Endothelial cell of umbilical vein (primary cell): ENCODE results near the gene SLC37A1. TPM values are rescaled to one million over a fixed set of nuclear protein-coding genes. Genes with fewer than 3 reads are reported as not detected.

Experiments
- BruUV-seq: library from RNA; stranded (reverse); fragments of 400-500 nt; replicated peaks from 2 replicates; lab custom pipeline; 2021; lab: Mats Ljungman, UMichigan
- CTCF ChIA-PET: fragments of 300-600, 350-600 bp; sonication (Branson Sonifier 250); formaldehyde crosslinking; loops from one replicate; lab custom pipeline; 2021; ENCODE audit warnings: antibody characterized with exemption, inconsistent platforms; lab: Charles Lee
- POLR2A ChIA-PET: fragments of 300-600, 350-600 bp; sonication (Branson Sonifier 250); formaldehyde crosslinking; loops from one replicate; lab custom pipeline; 2021; ENCODE audit warnings: antibody characterized with exemption, inconsistent platforms; lab: Charles Lee
- DNase-seq: peaks from one replicate; pipeline ENCODE4 v3.0.0-alpha.2; 2011; ENCODE audit warnings: low read depth, low spot score
- FAIRE-seq: peaks from 2 replicates; lab custom pipeline; 2011; peaks lifted over from hg19 to GRCh38; lab: Jason Lieb, UNC
- H2AFZ ChIP-seq: 2 replicates; pipeline ENCODE4 v1.6.0; 2012; ENCODE audit warnings: low read depth, low read length, control low read depth, inconsistent platforms
- H3K27ac ChIP-seq: 2 replicates; pipeline ENCODE4 v1.5.1; 2011; ENCODE audit warnings: low read depth, mild to moderate bottlenecking, control low read depth, low read length, moderate library complexity; ENCODE audit not compliant: insufficient read depth
- H3K27me3 ChIP-seq, 2 experiments: 2 replicates each; pipeline versions ENCODE4 v1.6.0 to v1.6.1; 2011; ENCODE audit warnings: low read length in 2 of 2, mixed read lengths in 1 of 2; ENCODE audit not compliant: control insufficient read depth in 2 of 2, insufficient read depth in 2 of 2
- H3K36me3 ChIP-seq, 2 experiments: 2 replicates in 1 of 2; 3 replicates in 1 of 2; pipeline ENCODE4 v1.5.1; 2011; ENCODE audit warnings: low read length in 2 of 2, mild to moderate bottlenecking in 1 of 2, moderate library complexity in 1 of 2; ENCODE audit not compliant: control insufficient read depth in 2 of 2, insufficient read depth in 2 of 2; ENCODE audit errors: extremely low read depth in 1 of 2
- H3K4me1 ChIP-seq: 3 replicates; pipeline ENCODE4 v1.5.1; 2011; ENCODE audit warnings: mild to moderate bottlenecking, low read length; ENCODE audit not compliant: control insufficient read depth, insufficient read depth; ENCODE audit errors: extremely low read depth
- H3K4me2 ChIP-seq: 2 replicates; pipeline ENCODE4 v1.6.1; 2011; ENCODE audit warnings: low read length, control low read depth, mixed read lengths; ENCODE audit not compliant: insufficient read depth
- H3K4me3 ChIP-seq, 3 experiments: fragments of 200-600 bp in 1 of 3; sonication (generic), shearing (Covaris generic) in 1 of 3; replicated peaks in 1 of 3; 2 replicates each; pipeline ENCODE4 v1.5.1; 2011 to 2016; ENCODE audit warnings: control low read depth in 3 of 3, low read length in 3 of 3, mild to moderate bottlenecking in 2 of 3, inconsistent platforms in 1 of 3, low read depth in 1 of 3, moderate library complexity in 1 of 3; ENCODE audit not compliant: insufficient read depth in 1 of 3
- H3K79me2 ChIP-seq: 2 replicates; pipeline ENCODE4 v1.6.0; 2012; ENCODE audit warnings: low read length, inconsistent platforms; ENCODE audit not compliant: control insufficient read depth, insufficient read depth
- H3K9ac ChIP-seq: replicated peaks from 2 replicates; pipeline ENCODE3; 2011; ENCODE audit warnings: low read length, control low read depth; ENCODE audit not compliant: insufficient read depth; ENCODE audit errors: extremely low read depth
- H3K9me1 ChIP-seq: replicated peaks from 3 replicates; pipeline ENCODE4 v1.6.0; 2011; ENCODE audit warnings: mild to moderate bottlenecking, low read length; ENCODE audit not compliant: control insufficient read depth, insufficient read depth; ENCODE audit errors: extremely low read depth
- H3K9me3 ChIP-seq: replicated peaks from 2 replicates; pipeline ENCODE4 v1.5.1; 2012; ENCODE audit warnings: low read length, inconsistent platforms; ENCODE audit not compliant: control insufficient read depth, insufficient read depth
- H4K20me1 ChIP-seq: replicated peaks from 2 replicates; pipeline ENCODE3; 2011; ENCODE audit warnings: mild to moderate bottlenecking, low read length; ENCODE audit not compliant: control insufficient read depth, insufficient read depth; ENCODE audit errors: extremely low read depth
- EZH2 ChIP-seq: IDR thresholded peaks from 2 replicates; pipeline ENCODE4 v1.6.1; 2012; ENCODE audit warnings: borderline replicate concordance, low read depth, mild to moderate bottlenecking, moderate library complexity, low read length, inconsistent platforms; ENCODE audit not compliant: severe bottlenecking
- FOS ChIP-seq: IDR thresholded peaks from 2 replicates; pipeline ENCODE4 v1.6.1; 2011; ENCODE audit warnings: mild to moderate bottlenecking, low read length, moderate library complexity, borderline replicate concordance; ENCODE audit not compliant: insufficient read depth
- GATA2 ChIP-seq: IDR thresholded peaks from 2 replicates; pipeline ENCODE4 v1.7.0; 2011; ENCODE audit warnings: low read depth, mild to moderate bottlenecking, moderate library complexity, mixed read lengths, low read length; ENCODE audit not compliant: insufficient read length, insufficient read depth
- JUN ChIP-seq: IDR thresholded peaks from 2 replicates; pipeline ENCODE4 v1.6.1; 2011; ENCODE audit warnings: borderline replicate concordance, low read depth; ENCODE audit not compliant: insufficient read length, insufficient read depth
- MAX ChIP-seq: IDR thresholded peaks from 2 replicates; pipeline ENCODE4 v1.6.1; 2011; ENCODE audit not compliant: insufficient read depth, insufficient read length
- MYC ChIP-seq: IDR thresholded peaks from one replicate; pipeline ENCODE4 v1.6.1; 2011; ENCODE audit warnings: mild to moderate bottlenecking, low read depth, low read length
- POLR2A ChIP-seq: IDR thresholded peaks from 2 replicates; pipeline ENCODE4 v1.6.1; 2012; ENCODE audit warnings: low read depth, mild to moderate bottlenecking, control low read depth, low read length
- POLR2AphosphoS5 ChIP-seq: IDR thresholded peaks from 2 replicates; pipeline ENCODE4 v1.6.1; 2012; ENCODE audit warnings: low read depth, mild to moderate bottlenecking, control low read depth, low read length, moderate library complexity; ENCODE audit not compliant: insufficient read depth
- dilution Hi-C: fragments of 300-500 bp; cut with MboI; formaldehyde crosslinking; loops from one replicate; pipeline ENCODE4 v1.15.0; 2019; ENCODE audit warnings: low sequenced_read_pairs; ENCODE audit not compliant: extremely low pct_ligation_motif_present
- intact Hi-C: fragments of 100-400 bp; cut with micrococcal nuclease; formaldehyde crosslinking; loops from one replicate; pipeline ENCODE4 v1.10.0; 2022
- polyA plus RNA-seq, 4 experiments: library from polyadenylated mRNA; depleted of rRNA in 3 of 4; stranded (reverse) in 3 of 4; unstranded in 1 of 4; fragments of >200 nt; gene quantifications; 2 replicates each; pipeline versions ENCODE4 v1.2.1 to v1.2.3, GENCODE V29; 2011 to 2012; ENCODE audit warnings: missing spikeins in 1 of 4
- total RNA-seq: library from RNA; stranded (reverse); gene quantifications from 2 replicates; pipeline ENCODE4 v1.2.3, GENCODE V29; 2021
- TF ChIP-seq, protein P1 (sequence below), 2 donors: IDR thresholded peaks; 1 replicate in 1 of 2; 2 replicates in 1 of 2; pipeline ENCODE4 v1.5.1; 2011; ENCODE audit warnings: low read length in 2 of 2, mild to moderate bottlenecking in 2 of 2, moderate library complexity in 2 of 2, control low read depth in 1 of 2, inconsistent platforms in 1 of 2, low read depth in 1 of 2; ENCODE audit not compliant: insufficient read depth in 1 of 2; ENCODE audit errors: extremely low read depth in 1 of 2

SLC37A1 gene
- total and polyA plus RNA-seq, 2 donors (not counting 3 experiments of a cell fraction or from before 2014, with no cell fraction given), result 4.7 to 7.6 TPM

DNA sequence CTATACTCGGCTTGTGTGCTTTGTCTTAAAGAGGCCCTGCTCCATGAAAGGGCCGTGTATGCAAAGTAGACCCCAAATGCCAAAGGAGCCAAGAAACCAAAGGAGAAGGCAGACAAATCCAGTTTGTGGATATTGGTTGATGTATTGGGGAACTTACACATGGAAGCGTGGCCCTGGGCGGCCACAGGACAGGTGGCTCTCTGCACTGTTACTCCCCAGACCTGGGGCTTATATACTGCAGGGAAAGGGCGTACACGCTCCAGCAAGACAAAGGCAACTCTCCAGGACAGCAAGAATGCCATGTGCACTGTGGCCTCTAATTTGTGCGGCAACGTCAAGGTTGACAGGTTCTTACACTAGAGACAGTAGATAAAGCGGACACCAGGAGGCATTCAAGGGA lies 42.4 kb upstream of the SLC37A1 start:
- FAIRE-seq (no peak), DNase-seq (no peak)
- Histone ChIP-seq H3K27ac (no peak overlapping the region), H3K9me1 (no peaks in the 10 kb centered on the region), H3K79me2 (no peaks in the 10 kb centered on the region), H3K9me3 (no peaks in the 10 kb centered on the region), H3K4me2 (no peak overlapping the region), H3K4me1 (peaks cover 12% of the 10 kb centered on the region), H2AFZ (no peak overlapping the region), H3K27me3 (peaks cover 2 to 4% of the 10 kb centered on the region in 2 experiments), H4K20me1 (no peaks in the 10 kb centered on the region), H3K9ac (no peak overlapping the region), H3K36me3 (no peaks in the 10 kb centered on the region), H3K4me3 (no peak overlapping the region)
- dilution Hi-C loops (no loop called here), intact Hi-C loops (no loop called here)
- no TSS peak for BruUV-seq
- ChIA-PET CTCF (no interaction called here), POLR2A (no interaction called here)
- TF ChIP-seq POLR2A (no peak), EZH2 (no peak), POLR2AphosphoS5 (no peak)
- TF ChIP-seq, protein P1, sequence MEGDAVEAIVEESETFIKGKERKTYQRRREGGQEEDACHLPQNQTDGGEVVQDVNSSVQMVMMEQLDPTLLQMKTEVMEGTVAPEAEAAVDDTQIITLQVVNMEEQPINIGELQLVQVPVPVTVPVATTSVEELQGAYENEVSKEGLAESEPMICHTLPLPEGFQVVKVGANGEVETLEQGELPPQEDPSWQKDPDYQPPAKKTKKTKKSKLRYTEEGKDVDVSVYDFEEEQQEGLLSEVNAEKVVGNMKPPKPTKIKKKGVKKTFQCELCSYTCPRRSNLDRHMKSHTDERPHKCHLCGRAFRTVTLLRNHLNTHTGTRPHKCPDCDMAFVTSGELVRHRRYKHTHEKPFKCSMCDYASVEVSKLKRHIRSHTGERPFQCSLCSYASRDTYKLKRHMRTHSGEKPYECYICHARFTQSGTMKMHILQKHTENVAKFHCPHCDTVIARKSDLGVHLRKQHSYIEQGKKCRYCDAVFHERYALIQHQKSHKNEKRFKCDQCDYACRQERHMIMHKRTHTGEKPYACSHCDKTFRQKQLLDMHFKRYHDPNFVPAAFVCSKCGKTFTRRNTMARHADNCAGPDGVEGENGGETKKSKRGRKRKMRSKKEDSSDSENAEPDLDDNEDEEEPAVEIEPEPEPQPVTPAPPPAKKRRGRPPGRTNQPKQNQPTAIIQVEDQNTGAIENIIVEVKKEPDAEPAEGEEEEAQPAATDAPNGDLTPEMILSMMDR (IDR thresholded peaks at IDR 0.05; ENCODE audit: extremely low read depth in 1 of 2, insufficient read depth in 1 of 2, low read depth in 1 of 2, low read length in 2 of 2), result no peak

GRCh38 chr21:42471716-42472330 lies 41.8 kb upstream of the SLC37A1 start:
- Histone ChIP-seq H3K27me3 (peaks cover 2 to 4% of the 10 kb centered on the region in 2 experiments), H3K4me2 (no peak overlapping the region), H3K4me1 (peaks cover 12% of the 10 kb centered on the region), H3K79me2 (no peaks in the 10 kb centered on the region), H3K36me3 (no peaks in the 10 kb centered on the region), H3K4me3 (no peak overlapping the region), H3K9me3 (no peaks in the 10 kb centered on the region), H4K20me1 (no peaks in the 10 kb centered on the region), H3K9me1 (no peaks in the 10 kb centered on the region), H3K9ac (no peak overlapping the region), H2AFZ (no peak overlapping the region), H3K27ac (no peak overlapping the region)
- BruUV-seq, result no TSS peak
- intact Hi-C loops (no loop called here), dilution Hi-C loops (no loop called here)
- CTCF ChIA-PET, result no interaction called here
- POLR2A ChIA-PET, result no interaction called here
- no peak for DNase-seq
- no peak for FAIRE-seq
- TF ChIP-seq, protein P1 (IDR thresholded peaks at IDR 0.05; ENCODE audit: extremely low read depth in 1 of 2, insufficient read depth in 1 of 2, low read depth in 1 of 2, low read length in 2 of 2), result no peak
- no peak for TF ChIP-seq FOS
- no peak for TF ChIP-seq MAX
- no peak for TF ChIP-seq MYC
- no peak for TF ChIP-seq POLR2AphosphoS5
- no peak for TF ChIP-seq POLR2A
- TF ChIP-seq GATA2, result no peak
- TF ChIP-seq JUN, result no peak
- no peak for TF ChIP-seq EZH2
